ENCODE data around the gene PIEZO1.

The PIEZO1 gene

GRCh38 chr16:88721815-88722755 is 62.9 kb downstream of the PIEZO1 start:
- in situ Hi-C loops (cut with MboI; ENCODE audit: low sequenced_read_pairs): no loop called here

DNA sequence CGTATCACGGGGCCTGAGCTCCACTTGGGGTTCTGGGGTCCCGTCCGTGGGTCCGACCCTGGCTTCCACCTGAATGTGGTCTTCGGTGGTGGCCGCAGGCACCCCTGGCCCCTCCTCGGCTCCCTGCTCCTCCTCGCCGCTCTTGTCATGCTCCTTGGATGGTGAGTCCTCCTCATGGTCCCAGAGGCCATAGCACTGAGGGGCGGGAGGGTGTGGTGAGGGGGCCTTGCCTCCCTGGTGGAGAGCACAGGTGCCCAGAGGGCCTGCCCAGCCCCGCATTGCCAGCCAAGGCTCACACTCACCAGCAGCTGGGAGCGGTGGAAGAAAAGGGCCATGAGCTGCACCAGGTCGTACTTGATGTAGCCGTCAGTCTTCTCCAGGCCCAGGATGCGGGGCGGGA is 63.8 kb downstream of the PIEZO1 start:
- in situ Hi-C loops (cut with MboI; ENCODE audit: low sequenced_read_pairs): no loop called here

- in situ Hi-C loops (cut with MboI; ENCODE audit: low sequenced_read_pairs): no loop called here
These were observed 64.5 kb downstream of the PIEZO1 start for GRCh38 chr16:88720396-88720970.

DNA sequence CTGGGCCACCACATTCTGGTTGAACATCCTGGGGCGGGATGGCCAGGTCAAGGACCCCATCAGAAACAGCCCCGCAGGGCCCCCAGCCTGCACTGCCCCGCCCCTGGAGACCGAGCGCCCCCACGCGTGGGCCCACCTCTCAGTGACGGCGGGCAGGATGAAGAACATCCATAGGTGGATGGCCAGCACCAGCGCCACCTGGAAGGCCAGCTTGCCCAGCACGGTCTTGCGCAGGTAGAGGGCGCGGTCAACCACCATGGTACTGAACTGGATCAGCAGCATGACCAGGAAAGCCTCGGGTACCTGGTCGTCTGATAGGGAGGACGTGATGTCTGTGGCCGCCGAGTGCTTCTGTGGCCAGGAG is 65.1 kb downstream of the PIEZO1 start:
- in situ Hi-C loops (cut with MboI; ENCODE audit: low sequenced_read_pairs): no loop called here

DNA sequence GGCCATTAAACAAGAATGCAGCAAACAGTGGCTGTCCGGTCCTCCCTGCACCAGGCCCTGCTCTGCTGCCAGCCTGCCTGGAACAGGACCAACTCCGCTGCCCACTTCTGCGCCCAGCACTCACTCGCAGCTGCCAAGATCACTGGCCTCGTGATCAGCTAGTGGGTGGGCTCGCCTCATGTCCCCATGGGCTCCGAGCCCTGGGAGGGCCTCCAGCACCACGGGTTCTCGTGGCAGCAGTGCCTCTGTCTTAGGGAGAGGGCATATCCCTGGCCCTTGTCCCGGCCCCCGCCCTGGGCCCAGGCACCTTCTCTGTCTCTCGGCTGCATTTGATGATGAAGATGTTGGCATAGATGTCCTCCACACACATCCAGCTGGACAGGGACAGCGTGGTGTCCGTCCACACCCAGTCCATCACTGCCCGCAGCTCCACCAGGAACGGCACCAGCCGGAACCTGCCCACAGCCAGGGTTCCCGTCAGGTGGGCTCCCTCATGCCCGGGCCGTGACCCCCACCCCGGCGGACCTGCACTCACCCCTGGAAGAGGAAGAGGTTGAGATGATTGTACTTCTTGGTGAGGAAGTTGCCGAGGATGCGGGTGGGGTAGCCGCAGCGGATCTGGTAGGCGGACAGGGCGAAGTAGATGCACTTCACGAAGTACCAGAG is 65.6 kb downstream of the PIEZO1 start:
- in situ Hi-C loops (cut with MboI; ENCODE audit: low sequenced_read_pairs): no loop called here

- in situ Hi-C loops (cut with MboI; ENCODE audit: low sequenced_read_pairs): no loop called here
These were observed 66.8 kb downstream of the PIEZO1 start for GRCh38 chr16:88718178-88718577.

DNA sequence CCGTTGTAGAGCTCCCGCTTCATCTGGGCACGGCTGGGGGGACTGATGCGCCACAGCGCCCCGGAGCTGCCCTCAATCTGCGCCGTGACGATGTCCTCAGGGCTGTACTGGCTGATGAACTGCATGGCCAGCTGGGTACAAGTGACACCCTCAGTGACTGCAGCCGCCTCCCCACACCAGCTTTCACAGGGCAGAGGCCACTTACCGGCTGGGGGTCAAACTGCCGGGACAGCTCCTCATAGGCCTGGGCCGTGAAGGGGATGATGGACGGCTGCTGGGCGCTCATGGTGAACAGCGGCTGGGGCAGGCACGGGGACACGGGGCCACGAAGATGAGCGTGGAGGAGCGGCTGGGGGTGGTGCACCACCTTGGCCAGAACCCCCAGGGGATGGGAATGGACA is 68.4 kb downstream of the PIEZO1 start:
- in situ Hi-C loops (cut with MboI; ENCODE audit: low sequenced_read_pairs): no loop called here

DNA sequence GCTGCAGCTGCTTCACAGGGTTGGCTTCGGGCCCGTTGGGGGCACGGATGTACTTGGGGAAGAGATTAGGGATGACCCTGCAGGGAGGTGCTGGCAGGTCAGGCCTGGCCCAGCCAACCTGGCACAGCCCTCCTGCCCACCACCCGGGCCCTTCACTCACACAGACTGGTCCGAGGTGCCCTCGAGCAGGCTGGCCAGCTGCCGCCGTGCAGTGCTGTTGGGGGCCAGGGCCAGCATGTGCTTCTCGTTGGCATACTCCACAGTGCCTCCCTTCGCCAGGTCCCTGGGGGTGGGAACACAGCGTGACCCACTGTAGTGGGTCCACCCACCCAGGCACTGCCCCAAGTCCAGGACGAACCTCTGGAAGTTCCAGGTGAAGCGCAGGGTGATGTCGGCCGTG is 68.8 kb downstream of the PIEZO1 start:
- in situ Hi-C loops (cut with MboI; ENCODE audit: low sequenced_read_pairs): no loop called here

- in situ Hi-C loops (cut with MboI; ENCODE audit: low sequenced_read_pairs): no loop called here
These were observed 69.5 kb downstream of the PIEZO1 start for GRCh38 chr16:88715312-88716190.

GRCh38 chr16:88714420-88715302 is 70.4 kb downstream of the PIEZO1 start:
- in situ Hi-C loops (cut with MboI; ENCODE audit: low sequenced_read_pairs): no loop called here

GRCh38 chr16:88713568-88714419 is 71.2 kb downstream of the PIEZO1 start:
- in situ Hi-C loops (cut with MboI; ENCODE audit: low sequenced_read_pairs): no loop called here

- in situ Hi-C loops (cut with MboI; ENCODE audit: low sequenced_read_pairs): no loop called here
These were observed 72.0 kb downstream of the PIEZO1 start for GRCh38 chr16:88713054-88713453.

DNA sequence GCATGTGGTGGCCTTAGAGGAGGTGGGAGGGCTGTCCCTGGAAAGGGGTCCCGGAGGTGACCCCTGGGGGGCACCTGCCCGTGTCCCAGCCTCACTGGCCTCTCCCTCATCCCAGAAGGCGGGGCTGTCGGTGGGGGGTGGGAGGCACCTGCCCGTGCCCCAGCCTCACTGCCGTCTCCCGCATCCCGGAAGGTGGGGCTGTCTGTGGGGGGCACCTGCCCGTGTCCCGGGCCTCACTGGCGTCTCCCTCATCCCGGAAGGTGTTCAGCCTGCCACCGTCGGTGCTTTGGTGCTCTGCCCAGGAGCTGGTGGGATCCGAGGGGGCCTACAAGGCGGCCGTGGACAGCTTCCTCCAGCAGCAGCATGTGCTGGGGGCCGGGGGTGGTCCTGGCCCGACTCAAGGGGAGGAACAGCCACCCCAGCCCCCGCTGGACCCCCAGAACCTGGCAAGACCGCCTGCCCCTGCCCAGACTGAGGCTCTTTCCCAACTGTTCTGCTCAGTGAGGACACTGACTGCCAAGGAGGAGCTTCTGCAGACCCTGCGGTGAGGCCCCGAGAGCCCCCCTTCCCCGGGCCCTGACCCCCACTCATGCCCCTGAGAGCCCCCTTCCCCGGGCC is 72.5 kb downstream of the PIEZO1 start:
- in situ Hi-C loops (cut with MboI; ENCODE audit: low sequenced_read_pairs): no loop called here

- in situ Hi-C loops (cut with MboI; ENCODE audit: low sequenced_read_pairs): no loop called here
These were observed 73.2 kb downstream of the PIEZO1 start for GRCh38 chr16:88711750-88712340.

DNA sequence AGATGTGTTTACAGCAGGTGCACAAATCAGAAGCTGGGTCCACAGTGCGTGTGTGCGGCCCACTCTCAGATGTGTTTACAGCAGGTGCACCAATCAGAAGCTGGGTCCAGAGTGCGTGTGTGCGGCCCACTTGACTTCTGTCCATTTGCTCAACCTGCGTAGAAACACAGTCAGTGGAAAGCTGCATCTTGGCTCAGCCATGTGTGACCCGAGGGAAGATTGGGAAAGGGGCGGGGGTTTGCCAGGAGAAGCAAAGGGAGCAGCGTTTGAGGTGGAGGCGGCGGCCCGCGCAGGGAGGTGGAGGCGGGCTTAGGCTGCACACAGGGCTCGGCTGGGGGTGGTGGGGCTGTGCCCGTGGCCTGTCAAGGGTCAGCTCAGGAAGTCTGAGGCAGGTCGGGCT is 74.5 kb downstream of the PIEZO1 start:
- in situ Hi-C loops (cut with MboI; ENCODE audit: low sequenced_read_pairs): no loop called here

- in situ Hi-C loops (cut with MboI; ENCODE audit: low sequenced_read_pairs): no loop called here
These were observed 77.8 kb downstream of the PIEZO1 start for GRCh38 chr16:88706965-88707826.

- in situ Hi-C loops (cut with MboI; ENCODE audit: low sequenced_read_pairs): no loop called here
These were observed 78.6 kb downstream of the PIEZO1 start, which contains the start of the genes CTU2 and RNF166 for GRCh38 chr16:88706229-88706964. TSS of gene CTU2 (plus strand) at chr16:88706503. CDS start at chr16:88706531, 28 bp downstream. TSS of gene RNF166 (minus strand) at chr16:88706408. CDS start at chr16:88706325, 83 bp downstream.

All from hTERT RPE-1 (cell line).